SHP77 (cell line): ENCODE measurements around the gene BCL7B.
"Not testable (repeated sequence)": the region's sequence is repeated elsewhere in the genome, so short reads cannot be mapped to it uniquely, and the experiment has no call there.

Source experiments
- DNase-seq, 2 experiments: peaks; one replicate each; lab custom pipeline; 2025; lab: John Stamatoyannopoulos, UW

The BCL7B gene

DNA sequence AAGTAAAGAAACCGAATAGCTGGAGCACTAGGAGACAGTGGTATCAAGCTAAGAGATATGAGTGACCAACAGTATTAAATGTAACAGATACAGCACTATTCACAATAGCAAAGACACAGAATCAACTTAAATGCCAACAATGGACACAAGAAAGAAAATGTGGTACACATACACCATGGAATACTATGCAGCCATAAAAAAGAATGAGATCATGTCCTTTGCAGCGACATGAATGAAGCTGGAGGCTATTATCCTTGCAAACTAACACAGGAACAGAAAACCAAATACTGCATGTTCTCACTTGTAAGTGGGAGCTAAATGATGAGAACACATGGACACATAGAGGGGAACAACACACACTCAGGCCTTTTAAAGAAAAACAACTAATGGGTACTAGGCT is 62.0 kb downstream of the BCL7B start:
- DNase-seq: not testable (repeated sequence)

DNA sequence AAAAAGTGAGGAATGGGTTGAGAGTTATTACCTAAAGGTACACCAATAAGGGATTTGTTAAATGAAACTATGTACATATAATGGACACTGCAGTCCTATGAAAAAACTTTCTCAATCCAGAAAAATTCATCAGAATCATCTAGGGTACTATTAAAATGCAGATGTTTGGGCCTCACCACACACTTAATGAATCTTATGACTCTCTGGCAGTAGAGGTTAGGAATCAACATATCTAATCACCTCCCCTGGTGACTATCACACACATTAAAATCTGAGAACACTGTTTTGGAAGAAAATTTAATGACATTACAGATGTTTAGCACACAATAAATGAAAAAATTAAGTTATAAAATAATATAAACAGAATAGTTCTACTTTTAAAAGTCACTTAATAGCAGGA is 67.5 kb downstream of the BCL7B start:
- no peak for DNase-seq

- DNase-seq: no peak
These were observed 70.0 kb downstream of the BCL7B start for GRCh38 chr7:73487486-73487885.
